GM19023 (cell line): Measurements from ENCODE around the gene ADIG.

ENCODE experiments used
- ATAC-seq: cut with Tn5 transposase; IDR thresholded peaks from one replicate; pipeline ENCODE4 v1.9.1; 2021; ENCODE audit warnings: mild to moderate bottlenecking, moderate library complexity; ENCODE audit not compliant: unreplicated experiment

The ADIG gene

GRCh38 chr20:38629979-38630378 lies 49.0 kb downstream of the ADIG start:
- no peak for ATAC-seq

- no peak for ATAC-seq
Measured at GRCh38 chr20:38630727-38631126, 49.7 kb downstream of the ADIG start.

GRCh38 chr20:38631155-38632022 lies 50.4 kb downstream of the ADIG start:
- ATAC-seq, result no peak

GRCh38 chr20:38633577-38634093 lies 52.6 kb downstream of the ADIG start:
- ATAC-seq, result no peak

GRCh38 chr20:38635721-38636288 lies 54.8 kb downstream of the ADIG start:
- no peak for ATAC-seq
